GM19240 (cell line): ENCODE results near the gene ZNF672.
A peak's percentile ranks its signal among the peaks of the same experiment; 100 is the strongest.
"Not testable (repeated sequence)": the region's sequence is repeated elsewhere in the genome, so short reads cannot be mapped to it uniquely, and the experiment has no call there.

Experiments
- DNase-seq: peaks from one replicate; pipeline ENCODE4 v3.0.0; 2011; ENCODE audit warnings: low spot score; ENCODE audit not compliant: insufficient read length

ZNF672 gene

GRCh38 chr1:248812736-248813425 lies 25.1 kb upstream of the ZNF672 start:
- DNase-seq, result no peak

DNA sequence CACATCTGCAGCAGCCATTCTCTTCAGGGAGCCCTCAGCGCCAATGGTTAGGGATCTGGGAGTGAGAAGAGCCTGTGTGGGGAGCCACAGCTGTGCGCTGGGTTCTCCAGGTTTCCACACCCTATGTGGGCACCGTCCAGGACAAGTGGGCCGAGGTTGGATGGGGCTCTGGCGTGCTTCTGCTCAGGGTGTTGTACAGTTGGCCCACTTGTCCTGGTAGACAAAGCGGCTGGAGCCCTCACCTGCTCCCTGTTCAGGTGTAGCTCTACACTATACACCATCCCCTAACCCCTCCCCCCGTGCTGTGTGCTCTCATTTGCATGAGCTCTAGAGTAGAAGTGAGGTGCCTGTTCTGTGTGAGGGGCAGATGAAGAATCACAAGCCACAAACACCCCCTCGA lies 24.5 kb upstream of the ZNF672 start:
- no peak for DNase-seq

GRCh38 chr1:248814351-248814750 lies 23.7 kb upstream of the ZNF672 start:
- no peak for DNase-seq

- no peak for DNase-seq
Measured at GRCh38 chr1:248815407-248816034, 22.5 kb upstream of the ZNF672 start.

DNA sequence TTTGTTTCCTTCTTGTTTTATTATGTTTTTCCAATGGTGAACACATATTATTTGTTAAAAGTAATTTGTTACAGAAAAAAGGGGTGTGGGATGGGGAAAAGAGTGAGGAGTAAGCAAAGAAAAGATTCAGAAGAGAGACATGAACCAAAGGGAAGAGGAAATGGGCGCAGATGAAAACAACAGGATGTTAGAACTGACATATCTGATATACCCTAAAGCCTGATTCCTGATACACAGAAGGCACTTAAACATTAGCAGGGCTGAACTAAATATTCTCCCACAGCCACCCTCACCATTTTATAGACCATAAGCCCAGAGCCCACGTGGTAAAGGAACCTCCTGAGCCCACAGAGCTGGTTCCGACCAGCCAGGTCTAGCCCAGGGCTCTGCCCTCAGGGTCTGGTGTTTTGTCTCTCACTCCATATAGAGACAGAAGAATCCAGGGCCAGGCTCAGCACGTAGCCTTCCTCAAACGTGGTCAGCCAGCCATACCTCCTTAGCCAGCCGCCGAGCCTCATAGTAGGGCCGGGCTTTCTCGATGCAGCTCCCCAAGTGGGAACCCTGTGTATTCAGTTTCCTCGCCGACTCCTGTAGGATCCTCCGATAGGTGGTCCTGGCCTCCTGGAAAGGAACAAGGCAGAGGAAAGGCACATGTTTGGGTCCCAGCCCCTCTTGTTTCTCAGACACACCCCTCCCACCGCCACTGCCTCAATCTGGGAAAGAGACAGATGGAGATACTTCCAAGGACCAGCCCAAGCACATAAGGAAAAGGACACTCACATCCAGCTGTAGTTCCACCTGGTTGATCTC lies 21.8 kb upstream of the ZNF672 start:
- DNase-seq, result no peak

DNA sequence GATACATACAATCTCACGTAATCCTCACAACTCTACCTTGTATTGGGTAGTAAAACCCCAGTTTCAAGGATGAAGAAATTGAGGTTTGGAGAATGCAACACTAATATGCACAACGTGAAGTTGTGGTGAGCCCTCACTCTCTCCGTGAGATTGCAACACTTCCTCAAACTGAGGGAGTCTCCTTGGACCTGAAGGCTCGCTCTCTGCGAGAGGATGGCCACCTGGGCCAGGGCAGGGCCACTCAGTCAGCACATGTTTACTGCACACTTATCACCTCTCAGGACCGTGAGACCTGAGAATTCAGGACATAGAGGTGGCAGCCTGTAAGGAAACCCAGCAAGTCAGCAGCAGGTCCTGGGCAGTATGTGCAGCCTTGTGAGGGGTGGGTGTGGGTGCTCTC lies 21.0 kb upstream of the ZNF672 start:
- DNase-seq, result no peak

DNA sequence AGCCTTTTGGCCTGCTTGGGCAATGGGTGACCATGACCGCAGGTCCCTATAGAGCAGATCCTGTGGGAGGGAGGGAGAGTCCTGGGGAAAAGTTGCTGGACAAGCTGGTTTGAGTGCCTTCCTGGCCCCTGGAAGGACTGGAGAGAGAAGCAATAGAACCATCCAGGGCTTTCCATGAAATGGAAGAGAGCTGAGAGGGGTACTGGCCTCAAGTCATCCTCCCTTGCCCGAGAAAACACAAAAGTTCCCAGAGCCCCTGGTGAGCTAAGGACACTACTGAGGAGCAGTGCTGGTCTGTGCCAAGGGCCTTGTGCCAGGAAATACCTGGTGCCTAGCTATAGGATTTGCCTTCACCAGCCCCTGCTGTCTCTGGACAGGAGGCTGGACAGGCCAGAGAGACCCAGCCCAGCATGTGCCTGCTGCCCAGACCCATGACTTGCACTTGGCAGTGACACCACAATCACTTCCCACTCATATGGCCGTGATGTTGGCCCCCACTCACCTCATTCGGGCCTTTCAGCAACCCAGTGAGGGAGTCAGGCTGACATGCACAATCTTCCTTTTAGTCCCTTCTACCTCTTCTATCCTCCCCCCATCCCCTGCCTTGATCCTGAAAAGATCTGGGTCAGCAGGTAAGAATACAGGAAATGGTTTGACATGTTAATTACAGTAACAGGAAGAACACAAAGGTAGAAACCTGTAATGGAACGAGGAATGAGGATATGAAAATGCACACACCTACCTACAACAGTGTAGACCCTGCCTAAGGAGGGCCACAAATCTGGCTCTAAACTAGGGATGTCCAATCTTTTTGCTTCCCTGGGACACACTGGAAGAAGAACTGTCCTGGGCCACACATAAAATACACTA lies 19.3 kb upstream of the ZNF672 start:
- DNase-seq, result no peak

GRCh38 chr1:248820041-248820585 lies 17.9 kb upstream of the ZNF672 start:
- DNase-seq, result no peak

- DNase-seq, result no peak
Measured at GRCh38 chr1:248821101-248821500, 16.9 kb upstream of the ZNF672 start.

DNA sequence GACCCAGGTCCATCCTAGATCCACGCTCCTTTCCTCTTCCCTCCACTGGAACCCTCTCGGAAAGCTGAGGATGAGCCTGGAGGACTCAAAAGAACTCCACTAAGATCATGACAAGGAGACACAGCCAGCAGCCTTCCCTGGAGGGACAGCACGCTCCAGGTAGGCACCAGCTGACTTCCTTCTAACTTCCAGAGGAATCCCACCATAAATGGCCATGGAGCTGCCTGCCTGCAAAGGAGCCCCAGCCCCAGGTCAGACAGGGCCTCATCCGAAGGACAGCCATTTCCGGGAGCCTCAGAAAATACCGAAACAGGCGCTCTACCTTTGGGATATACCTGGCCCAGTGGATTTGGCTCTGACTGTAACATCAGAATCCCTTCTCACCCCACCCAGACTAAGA lies 16.4 kb upstream of the ZNF672 start:
- DNase-seq, result no peak

DNA sequence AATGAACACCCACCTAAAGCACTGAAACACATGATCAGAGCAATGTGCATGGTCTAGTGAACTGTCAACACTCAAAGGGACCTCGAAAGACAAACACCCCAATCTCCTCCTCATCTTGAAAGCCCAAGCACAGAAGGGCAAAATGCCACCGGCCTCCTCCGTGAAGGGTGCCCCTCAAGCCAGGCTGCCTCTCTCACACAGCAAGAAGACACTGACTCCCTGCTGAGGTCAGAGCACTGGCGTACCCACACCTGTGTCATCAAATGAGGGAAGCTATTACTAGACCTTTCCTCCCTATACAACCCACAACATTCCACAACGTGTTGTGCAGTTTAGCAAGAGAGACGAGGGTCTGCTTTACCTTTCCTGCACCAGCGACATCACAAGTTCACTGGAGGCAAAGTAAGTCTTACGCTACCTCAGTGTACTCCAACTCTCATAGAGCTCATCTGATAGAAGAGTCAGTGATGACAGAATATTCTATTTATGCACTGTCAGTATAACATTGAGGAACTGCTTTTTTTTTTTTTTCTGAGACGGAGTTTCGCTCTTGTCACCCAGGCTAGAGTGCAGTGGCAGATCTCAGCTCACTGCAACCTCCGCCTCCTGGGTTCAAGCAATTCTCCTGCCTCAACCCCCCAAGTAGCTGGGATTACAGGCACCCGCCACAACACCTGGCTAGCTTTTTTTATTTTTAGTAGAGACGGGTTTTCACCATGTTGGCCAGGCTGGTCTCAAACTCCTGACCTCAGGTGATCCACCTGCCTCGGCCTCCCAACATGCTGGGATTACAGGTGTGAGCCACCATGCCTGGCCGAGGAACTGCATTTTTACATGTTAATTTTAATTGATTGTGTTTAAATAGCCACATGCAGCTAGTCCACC lies 15.6 kb upstream of the ZNF672 start:
- no peak for DNase-seq

- DNase-seq, result no peak
Measured at GRCh38 chr1:248823517-248824001, 14.5 kb upstream of the ZNF672 start.

DNA sequence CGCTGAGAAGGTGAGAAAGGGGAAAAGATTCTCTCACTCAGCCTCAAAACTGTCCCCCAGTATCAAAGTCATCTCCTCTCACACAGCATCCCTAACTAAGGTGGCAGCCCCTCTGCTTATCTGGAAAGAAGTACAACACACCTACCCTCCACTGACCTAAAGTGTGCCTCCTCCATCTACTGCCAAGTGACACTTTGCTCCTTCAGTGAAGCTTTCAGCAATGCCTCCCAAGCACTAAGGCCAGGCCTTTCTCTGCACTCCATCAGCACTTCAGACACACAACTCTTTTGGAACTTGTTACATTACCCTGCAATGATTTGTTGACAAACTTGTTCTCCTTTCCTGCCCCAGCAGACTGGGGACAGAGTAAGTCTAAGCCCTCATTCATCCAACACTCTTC lies 13.7 kb upstream of the ZNF672 start:
- no peak for DNase-seq

DNA sequence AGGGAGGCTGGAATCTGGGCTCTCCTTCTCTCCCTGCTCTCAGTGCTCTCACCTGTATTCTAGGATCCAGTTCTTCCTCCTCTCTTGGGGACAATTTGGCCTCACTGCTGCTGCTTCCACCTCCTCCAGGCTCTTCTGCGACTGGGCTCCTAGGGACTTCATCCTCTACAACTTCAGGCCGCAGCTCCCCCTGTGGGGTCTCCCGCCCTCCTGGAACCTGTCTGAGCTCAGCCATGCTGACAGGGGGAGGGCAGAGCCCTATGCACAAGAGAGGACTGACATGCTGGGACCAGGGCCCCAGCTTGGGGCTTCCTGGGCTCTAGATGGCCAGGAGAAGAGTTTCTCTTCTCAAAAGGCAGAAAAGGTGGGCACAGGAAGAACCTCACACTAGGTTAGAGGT lies 13.3 kb upstream of the ZNF672 start:
- DNase-seq, result no peak

- DNase-seq, result no peak
Measured at GRCh38 chr1:248825136-248825535, 12.9 kb upstream of the ZNF672 start.

DNA sequence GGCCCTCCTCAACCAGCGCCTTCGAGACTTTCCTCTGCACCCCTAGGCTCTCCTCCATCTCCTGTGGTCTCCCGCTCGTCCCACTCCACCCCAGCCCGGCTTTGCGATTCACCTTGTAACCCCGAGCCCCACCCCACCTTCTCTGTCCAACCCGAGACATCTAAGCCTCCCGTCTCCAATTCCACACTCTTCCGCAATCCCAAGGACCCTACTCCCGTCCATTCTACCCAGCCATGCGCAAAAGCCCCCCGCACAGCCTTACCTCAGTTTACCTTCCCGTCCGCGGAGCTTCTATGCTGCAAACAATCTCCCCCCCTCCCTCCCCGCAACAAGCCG lies 12.5 kb upstream of the ZNF672 start:
- DNase-seq, result no peak

DNA sequence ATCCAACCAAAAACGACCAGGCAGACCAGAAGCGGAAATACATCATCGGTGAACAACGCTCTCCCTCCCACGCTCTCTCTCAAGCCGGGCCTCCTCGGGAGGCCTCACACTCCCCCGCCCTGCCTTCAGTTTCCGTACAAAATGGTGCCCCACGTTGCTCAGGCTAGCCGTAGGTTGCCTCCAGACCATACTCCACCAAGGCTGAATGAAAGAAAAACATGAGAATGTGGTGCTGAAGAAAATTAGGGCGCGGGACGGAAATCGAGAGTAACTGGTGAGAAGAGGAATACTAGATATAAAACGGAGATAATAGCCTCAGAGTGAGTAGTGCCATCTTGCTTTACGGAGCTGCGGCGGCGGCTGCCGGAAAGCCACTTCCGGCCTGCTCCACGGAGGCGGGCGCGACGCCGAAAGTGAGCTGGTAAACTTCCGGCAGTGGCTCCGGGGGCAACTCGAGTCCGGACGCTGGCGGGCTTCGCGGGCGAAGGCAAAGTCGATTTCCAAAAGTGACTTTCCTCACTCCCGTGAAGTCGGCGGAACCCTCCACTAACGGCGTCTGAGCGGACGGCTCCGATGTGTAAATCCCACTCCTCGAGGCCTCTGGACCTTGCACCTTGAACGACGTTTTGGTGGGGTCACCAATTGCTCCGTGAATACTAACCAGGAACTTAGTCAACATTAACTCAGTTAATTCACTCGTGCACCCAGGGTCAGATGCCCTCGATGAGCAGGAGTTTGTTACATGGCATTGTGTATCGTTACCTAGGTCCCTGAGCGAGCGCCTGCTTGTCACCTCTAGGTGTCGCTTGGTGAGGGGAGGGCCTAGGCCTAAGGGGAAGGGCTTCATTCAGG lies 11.9 kb upstream of the ZNF672 start, which contains the start of gene SH3BP5L:
TSS of gene SH3BP5L (minus strand) at position 7 of the 852 bp plus-strand sequence. CDS start 980 bp downstream, outside the sequence.
- DNase-seq, result peak; percentile 97

DNA sequence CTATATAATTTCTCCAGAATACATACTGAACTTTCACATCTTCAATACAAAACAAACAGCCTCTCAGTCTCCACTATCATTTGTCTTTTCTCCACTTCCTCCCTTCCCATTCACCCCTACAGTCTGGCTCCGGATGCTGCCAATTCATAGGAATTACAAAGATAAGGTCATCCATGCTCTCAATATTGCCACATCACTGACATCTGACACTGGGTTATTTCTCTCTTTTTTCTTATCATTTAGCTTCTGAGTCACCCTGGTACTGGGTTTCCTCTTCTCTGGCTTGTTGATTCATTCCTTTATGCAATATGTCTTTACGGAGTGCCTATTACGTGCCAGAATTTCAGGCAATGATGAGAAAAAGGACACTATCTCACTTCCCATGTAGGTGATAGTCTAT lies 9.2 kb upstream of the ZNF672 start:
- no peak for DNase-seq

DNA sequence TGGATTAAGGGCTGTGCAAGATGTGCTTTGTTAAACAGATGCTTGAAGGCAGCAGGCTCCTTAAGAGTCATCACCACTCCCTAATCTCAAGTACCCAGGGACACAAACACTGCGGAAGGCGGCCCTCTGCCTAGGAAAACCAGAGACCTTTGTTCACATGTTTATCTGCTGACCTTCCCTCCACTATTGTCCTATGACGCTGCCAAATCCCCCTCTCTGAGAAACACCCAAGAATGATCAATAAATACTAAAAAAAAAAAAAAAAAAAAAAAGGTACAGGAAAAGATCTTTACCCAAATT lies 7.4 kb upstream of the ZNF672 start:
- DNase-seq, result not testable (repeated sequence)
